Upper lobe of left lung (tissue), 4 donors: ENCODE results near the gene CEP78.

Experiments used
- CTCF ChIP-seq, 6 experiments: fragments of 450-650 bp in 4 of 6; fragments of 200-600 bp in 2 of 6; sonication (generic) in 2 of 6; IDR thresholded peaks; one replicate each; pipeline ENCODE4 v1.5.1; 2016 to 2019; ENCODE audit warnings: antibody characterized with exemption in 6 of 6
- EP300 ChIP-seq, 4 donors: sonication (generic); formaldehyde crosslinking; IDR thresholded peaks; one replicate each; pipeline ENCODE4 v1.5.1; 2017; ENCODE audit warnings: antibody characterized with exemption in 4 of 4, control low read depth in 2 of 4

DNA sequence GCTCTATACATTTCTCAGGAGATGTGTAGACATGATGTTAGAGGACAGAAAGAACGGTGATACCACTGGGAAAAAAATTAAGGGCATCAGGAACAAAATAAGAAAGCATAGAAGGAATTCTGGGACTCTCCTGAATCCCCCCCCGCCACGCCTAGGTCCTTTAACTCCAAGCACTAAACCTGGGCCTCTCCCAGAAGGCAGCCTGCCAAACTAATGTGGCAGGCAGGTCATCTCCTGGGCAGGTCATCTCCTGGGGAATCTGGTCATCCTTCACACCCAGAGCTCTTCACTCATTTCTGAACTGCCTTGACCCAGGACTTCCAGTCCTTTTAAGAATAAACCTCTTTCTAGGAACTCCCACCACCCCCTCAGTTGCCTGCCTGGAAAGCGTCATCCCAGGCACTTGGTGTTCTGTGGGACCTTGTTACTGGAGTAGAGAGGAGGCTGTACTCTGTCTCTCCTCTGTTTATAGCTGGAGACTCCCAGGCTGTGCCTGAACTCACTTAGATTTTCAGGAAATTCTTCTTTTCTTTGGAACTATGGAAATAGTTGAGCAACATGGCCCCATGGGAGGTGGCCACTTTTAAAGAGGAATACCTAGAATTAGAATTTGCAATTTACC lies 85.1 kb downstream of the CEP78 start:
- no peak for TF ChIP-seq CTCF (IDR thresholded peaks at IDR 0.05)
- no peak for TF ChIP-seq EP300 (IDR thresholded peaks at IDR 0.05)
